ENCODE data around the gene COL4A5.

Gene COL4A5

GRCh38 chrX:108640817-108641216 lies 201.2 kb downstream of the COL4A5 start:
- TF ChIP-seq GATA1 (IDR thresholded peaks at IDR 0.05; ENCODE audit: low read depth, low read length) = no peak
- TF ChIP-seq POLR2A (IDR thresholded peaks at IDR 0.05; ENCODE audit: low read length) = no peak
- no peak for DNase-seq

- TF ChIP-seq POLR2A (IDR thresholded peaks at IDR 0.05; ENCODE audit: low read length) (no peak), GATA1 (IDR thresholded peaks at IDR 0.05; ENCODE audit: low read depth, low read length) (no peak)
- DNase-seq = no peak
Measured at GRCh38 chrX:108641589-108642272, 202.1 kb downstream of the COL4A5 start.

- no peak for DNase-seq
- TF ChIP-seq GATA1 (IDR thresholded peaks at IDR 0.05; ENCODE audit: low read depth, low read length) (no peak), POLR2A (IDR thresholded peaks at IDR 0.05; ENCODE audit: low read length) (no peak)
Measured at GRCh38 chrX:108642273-108642628, 202.6 kb downstream of the COL4A5 start.

DNA sequence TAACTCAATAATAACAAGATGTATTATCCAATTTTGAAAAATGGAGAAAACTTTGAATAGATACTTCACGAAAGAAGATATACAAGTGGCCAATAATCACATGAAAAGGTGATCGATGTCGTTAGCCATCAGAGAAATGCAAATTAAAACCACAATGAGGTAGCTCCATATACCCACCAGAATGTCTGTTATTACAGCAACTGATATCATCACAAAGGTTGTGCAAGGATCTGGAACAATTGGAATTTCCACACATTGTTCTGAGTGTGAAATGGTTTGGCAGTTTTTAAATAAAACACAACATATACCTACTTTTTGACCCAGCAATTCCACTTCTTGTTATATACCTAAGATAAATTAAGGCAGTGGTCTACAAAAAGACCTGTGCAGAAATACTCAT lies 225.1 kb downstream of the COL4A5 start:
- no peak for TF ChIP-seq GATA1 (IDR thresholded peaks at IDR 0.05; ENCODE audit: low read depth, low read length)
- TF ChIP-seq POLR2A (IDR thresholded peaks at IDR 0.05; ENCODE audit: low read length) = no peak
- DNase-seq = no peak

DNA sequence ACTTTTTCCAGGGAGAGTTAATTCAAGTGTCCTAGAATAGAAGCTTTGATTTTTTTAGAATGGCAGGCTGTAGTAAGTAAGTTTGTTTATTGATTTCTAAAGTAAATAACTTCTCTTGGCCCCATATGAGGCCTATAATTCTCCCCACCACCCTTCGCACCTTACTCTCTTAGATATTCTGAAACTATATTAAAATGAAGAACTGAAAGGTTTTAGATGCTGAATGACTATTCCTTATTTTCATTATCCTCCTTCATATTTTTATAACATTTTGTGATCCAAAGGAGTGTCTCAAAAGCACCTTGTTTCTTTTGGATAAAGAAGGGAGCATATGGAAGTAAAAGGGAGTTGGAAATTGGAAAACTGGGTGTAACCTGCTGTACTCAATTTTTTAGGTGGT lies 226.5 kb downstream of the COL4A5 start:
- DNase-seq = no peak
- TF ChIP-seq POLR2A (IDR thresholded peaks at IDR 0.05; ENCODE audit: low read length) (no peak), GATA1 (IDR thresholded peaks at IDR 0.05; ENCODE audit: low read depth, low read length) (no peak)

DNA sequence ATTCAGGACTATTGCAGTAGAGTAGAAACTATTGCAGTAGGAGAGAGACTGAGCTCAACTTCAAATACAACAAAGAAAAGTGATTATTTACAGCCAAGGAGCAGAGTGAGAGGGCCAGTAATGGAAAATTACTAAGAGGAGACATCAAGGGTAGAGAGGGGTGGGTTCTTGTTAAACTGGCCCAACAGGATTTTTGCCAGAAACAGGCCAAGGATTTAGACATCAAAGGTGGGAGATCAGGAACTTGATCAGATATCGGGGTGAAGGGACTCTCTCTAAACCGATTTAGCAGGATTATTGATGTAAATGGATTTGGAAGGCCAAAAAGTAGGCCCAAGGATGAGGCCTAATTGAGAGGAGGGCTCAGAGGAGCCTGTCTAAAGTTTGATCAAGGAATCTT lies 231.9 kb downstream of the COL4A5 start:
- no peak for TF ChIP-seq POLR2A (IDR thresholded peaks at IDR 0.05; ENCODE audit: low read length)
- DNase-seq = no peak

DNA sequence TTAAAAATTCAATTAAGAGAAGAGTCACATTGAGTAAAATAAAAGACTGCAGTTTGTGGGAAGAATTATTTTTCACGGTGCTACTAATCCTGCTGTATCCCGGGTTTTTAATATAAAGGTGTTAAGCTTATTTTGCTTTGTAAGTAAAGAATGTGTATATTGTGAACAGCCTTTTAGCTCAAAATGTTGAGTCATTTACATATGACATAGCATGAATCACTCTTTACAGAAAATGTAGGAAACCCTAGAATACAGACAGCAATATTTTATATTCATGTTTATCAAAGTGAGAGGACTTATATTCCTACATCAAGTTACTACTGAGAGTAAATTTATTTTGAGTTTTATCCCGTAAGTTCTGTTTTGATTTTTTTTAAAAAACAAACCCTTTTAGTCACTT lies 257.1 kb downstream of the COL4A5 start:
- TF ChIP-seq GATA1 (IDR thresholded peaks at IDR 0.05; ENCODE audit: low read depth, low read length) (no peak), POLR2A (IDR thresholded peaks at IDR 0.05; ENCODE audit: low read length) (no peak)
- DNase-seq = peak in 1 of 2 experiments; percentile 12

GRCh38 chrX:108699368-108699767 lies 259.7 kb downstream of the COL4A5 start:
- peak; percentile 5 to 34 for DNase-seq
- TF ChIP-seq POLR2A (IDR thresholded peaks at IDR 0.05; ENCODE audit: low read length) = no peak
- TF ChIP-seq GATA1 (IDR thresholded peaks at IDR 0.05; ENCODE audit: low read depth, low read length) = no peak

DNA sequence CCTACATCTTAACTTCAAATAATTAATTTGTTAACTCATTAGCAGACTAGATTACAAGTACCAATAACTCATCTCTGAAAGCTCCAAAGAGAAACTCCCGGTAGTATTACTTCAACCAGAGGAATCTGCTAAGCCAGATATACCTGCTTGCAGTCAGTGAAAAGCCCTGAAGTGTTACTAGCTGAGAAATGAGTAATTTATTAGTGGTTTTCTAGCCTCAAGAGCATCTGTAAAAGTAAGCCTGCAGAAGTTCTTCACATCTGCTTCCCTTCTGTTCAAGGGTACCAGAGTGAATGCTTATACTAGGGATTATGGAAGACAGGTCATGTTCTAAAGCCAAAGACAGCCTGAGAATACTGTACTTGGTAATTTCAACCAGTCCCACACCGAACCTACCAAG lies 262.0 kb downstream of the COL4A5 start:
- DNase-seq = no peak
- TF ChIP-seq POLR2A (IDR thresholded peaks at IDR 0.05; ENCODE audit: low read length) = no peak
- no peak for TF ChIP-seq GATA1 (IDR thresholded peaks at IDR 0.05; ENCODE audit: low read depth, low read length)

DNA sequence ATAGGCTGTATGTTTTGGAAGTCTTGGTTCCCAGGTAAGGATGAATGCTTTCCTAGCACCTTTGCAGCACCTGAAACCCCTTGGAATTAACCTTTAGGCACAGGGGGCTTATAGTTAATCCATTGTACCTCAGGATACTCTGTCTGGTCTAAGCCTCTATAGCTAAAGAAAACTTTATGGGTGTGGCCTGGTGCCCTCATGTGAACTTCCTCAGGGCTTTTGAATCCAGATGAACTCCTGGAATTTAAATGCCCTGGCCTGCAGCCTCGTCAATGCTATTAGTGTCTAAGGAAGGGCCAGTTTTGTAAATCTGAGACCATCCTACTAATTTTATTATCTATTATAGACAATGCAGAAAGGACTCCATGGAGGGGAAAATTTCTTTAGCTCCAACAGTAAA lies 262.9 kb downstream of the COL4A5 start:
- no peak for DNase-seq
- TF ChIP-seq POLR2A (IDR thresholded peaks at IDR 0.05; ENCODE audit: low read length) = no peak
- TF ChIP-seq GATA1 (IDR thresholded peaks at IDR 0.05; ENCODE audit: low read depth, low read length) = no peak

GRCh38 chrX:108704839-108705238 lies 265.2 kb downstream of the COL4A5 start:
- TF ChIP-seq GATA1 (IDR thresholded peaks at IDR 0.05; ENCODE audit: low read depth, low read length) (no peak), POLR2A (IDR thresholded peaks at IDR 0.05; ENCODE audit: low read length) (no peak)
- DNase-seq = no peak

DNA sequence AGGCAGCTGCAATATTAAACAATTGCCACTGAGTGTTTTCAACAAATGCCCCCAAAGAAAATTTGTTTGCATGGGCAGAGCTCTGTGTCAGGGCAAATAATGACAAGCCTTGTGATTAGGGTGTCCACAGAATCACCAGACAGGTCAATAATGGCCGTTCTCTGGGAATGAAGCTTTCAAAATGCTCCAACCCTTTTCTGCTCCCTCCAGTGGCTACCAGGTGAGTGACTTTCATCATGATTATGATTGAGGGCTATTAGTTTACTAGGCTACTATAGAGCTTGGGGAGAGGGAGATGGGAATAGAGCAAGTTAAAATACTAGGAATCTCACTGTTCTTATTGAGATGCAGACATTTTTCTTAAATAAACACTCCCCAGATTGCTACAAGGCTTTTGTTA lies 273.2 kb downstream of the COL4A5 start:
- TF ChIP-seq POLR2A (IDR thresholded peaks at IDR 0.05; ENCODE audit: low read length) (no peak), GATA1 (IDR thresholded peaks at IDR 0.05; ENCODE audit: low read depth, low read length) (no peak)
- no peak for DNase-seq

DNA sequence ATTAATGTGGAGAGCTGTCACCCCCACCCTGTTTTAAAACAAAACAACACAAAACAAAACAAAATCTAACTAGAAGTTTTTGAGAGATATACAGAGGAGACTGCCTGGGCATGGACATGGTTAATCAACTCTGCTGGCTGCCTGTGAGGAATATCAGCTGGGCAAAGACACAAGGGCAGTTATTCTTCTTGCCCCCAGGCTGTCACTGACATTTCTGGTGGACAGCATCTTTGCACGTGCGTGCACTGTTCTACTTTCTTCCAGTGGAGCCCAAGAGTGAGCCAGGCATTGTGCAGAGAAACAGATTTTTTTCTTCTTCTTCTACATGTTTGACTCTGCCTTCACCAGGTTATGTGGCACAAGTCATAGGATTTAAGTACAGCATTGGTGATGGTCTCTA lies 282.9 kb downstream of the COL4A5 start:
- TF ChIP-seq GATA1 (IDR thresholded peaks at IDR 0.05; ENCODE audit: low read depth, low read length) = no peak
- TF ChIP-seq POLR2A (IDR thresholded peaks at IDR 0.05; ENCODE audit: low read length) = no peak
- no peak for DNase-seq

DNA sequence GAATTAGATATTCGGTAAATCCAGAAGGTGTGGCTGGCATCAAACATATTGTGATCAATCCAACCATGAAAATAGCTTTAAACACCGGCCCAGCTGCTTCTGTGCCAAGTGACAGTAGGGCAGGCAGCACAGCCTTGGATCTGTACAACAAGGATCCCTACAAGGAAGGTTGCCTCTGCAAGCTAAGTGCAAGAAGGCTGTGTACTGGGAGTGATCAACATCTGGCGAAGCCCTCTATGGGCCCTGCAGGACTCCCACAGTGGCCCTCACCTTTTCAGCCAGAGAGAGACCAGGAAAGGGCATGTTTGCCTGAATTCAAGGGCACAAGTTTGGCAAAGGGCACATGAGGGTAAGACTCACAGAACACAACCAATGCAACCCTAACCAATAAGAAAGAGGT lies 287.1 kb downstream of the COL4A5 start:
- no peak for DNase-seq
- no peak for TF ChIP-seq GATA1 (IDR thresholded peaks at IDR 0.05; ENCODE audit: low read depth, low read length)
- TF ChIP-seq POLR2A (IDR thresholded peaks at IDR 0.05; ENCODE audit: low read length) = no peak

DNA sequence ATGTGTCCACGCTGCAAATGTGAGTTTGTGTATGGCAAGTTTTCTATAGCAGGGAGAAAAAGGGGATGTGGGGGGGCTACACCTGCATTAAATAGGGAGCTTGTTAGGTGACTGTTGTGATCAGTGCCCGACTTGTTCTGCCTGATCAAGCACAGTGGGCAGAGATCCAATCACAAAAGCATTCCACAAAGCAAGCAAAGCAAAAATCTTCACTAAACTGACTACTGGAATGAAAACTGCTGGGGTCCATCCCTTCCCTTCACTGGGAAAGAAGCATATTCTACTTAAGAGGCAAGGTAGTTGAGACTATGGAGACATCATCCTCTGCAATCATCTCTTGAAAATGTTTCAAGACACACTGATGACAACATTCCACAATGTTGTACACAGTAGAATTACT lies 291.5 kb downstream of the COL4A5 start:
- no peak for TF ChIP-seq GATA1 (IDR thresholded peaks at IDR 0.05; ENCODE audit: low read depth, low read length)
- no peak for TF ChIP-seq POLR2A (IDR thresholded peaks at IDR 0.05; ENCODE audit: low read length)
- DNase-seq = no peak
